ENCODE results near the gene SULT1A1.
"Not testable (repeated sequence)": the region's sequence is repeated elsewhere in the genome, so short reads cannot be mapped to it uniquely, and the experiment has no call there.

The SULT1A1 gene

GRCh38 chr16:28601589-28601988, 8.3 kb downstream of the SULT1A1 start:
- H3K27me3 Mint-ChIP-seq; H3K9me3 Mint-ChIP-seq; H3K27ac Mint-ChIP-seq; H3K4me1 Mint-ChIP-seq (ENCODE audit: low read depth); H3K4me3 Mint-ChIP-seq; H3K36me3 Mint-ChIP-seq (ENCODE audit: low read depth): not testable (repeated sequence)

- not testable (repeated sequence) for H3K4me3 Mint-ChIP-seq; H3K27ac Mint-ChIP-seq; H3K27me3 Mint-ChIP-seq; H3K36me3 Mint-ChIP-seq (ENCODE audit: low read depth); H3K9me3 Mint-ChIP-seq; H3K4me1 Mint-ChIP-seq (ENCODE audit: low read depth)
Observed at GRCh38 chr16:28600965-28601364, 8.9 kb downstream of the SULT1A1 start.

- H3K27me3 Mint-ChIP-seq; H3K9me3 Mint-ChIP-seq; H3K4me3 Mint-ChIP-seq; H3K4me1 Mint-ChIP-seq (ENCODE audit: low read depth); H3K27ac Mint-ChIP-seq; H3K36me3 Mint-ChIP-seq (ENCODE audit: low read depth): not testable (repeated sequence)
Observed at GRCh38 chr16:28599377-28600285, 10.2 kb downstream of the SULT1A1 start.

- no peaks in the 10 kb centered on the region for H3K27me3 Mint-ChIP-seq
- H3K4me3 Mint-ChIP-seq = no peak overlapping the region
- no peaks in the 10 kb centered on the region for H3K4me1 Mint-ChIP-seq (ENCODE audit: low read depth)
- H3K36me3 Mint-ChIP-seq (ENCODE audit: low read depth) = no peaks in the 10 kb centered on the region
- H3K27ac Mint-ChIP-seq = no peak overlapping the region
- no peaks in the 10 kb centered on the region for H3K9me3 Mint-ChIP-seq
Observed at GRCh38 chr16:28597692-28598261, 12.1 kb downstream of the SULT1A1 start.

- Mint-ChIP-seq H3K9me3 (no peaks in the 10 kb centered on the region), H3K27me3 (no peaks in the 10 kb centered on the region), H3K36me3 (ENCODE audit: low read depth) (no peaks in the 10 kb centered on the region), H3K4me1 (ENCODE audit: low read depth) (no peaks in the 10 kb centered on the region), H3K4me3 (no peak within 1 kb of the TSS), H3K27ac (no peak within 1 kb of the TSS)
Observed at GRCh38 chr16:28596840-28597691, 12.8 kb downstream of the SULT1A1 start, which contains the start of gene SULT1A2. TSS of gene SULT1A2 (minus strand) at chr16:28597050. CDS start at chr16:28595930, 1,120 bp downstream.

- no peaks in the 10 kb centered on the region for H3K9me3 Mint-ChIP-seq
- H3K27ac Mint-ChIP-seq = no peak overlapping the region
- no peaks in the 10 kb centered on the region for H3K4me1 Mint-ChIP-seq (ENCODE audit: low read depth)
- H3K27me3 Mint-ChIP-seq = no peaks in the 10 kb centered on the region
- H3K4me3 Mint-ChIP-seq = no peak overlapping the region
- no peaks in the 10 kb centered on the region for H3K36me3 Mint-ChIP-seq (ENCODE audit: low read depth)
Observed at GRCh38 chr16:28596115-28596630, 13.7 kb downstream of the SULT1A1 start.

GRCh38 chr16:28595451-28595850, 14.4 kb downstream of the SULT1A1 start:
- H3K27me3 Mint-ChIP-seq; H3K4me3 Mint-ChIP-seq; H3K36me3 Mint-ChIP-seq (ENCODE audit: low read depth); H3K9me3 Mint-ChIP-seq; H3K4me1 Mint-ChIP-seq (ENCODE audit: low read depth); H3K27ac Mint-ChIP-seq: not testable (repeated sequence)

GRCh38 chr16:28592979-28593553, 16.8 kb downstream of the SULT1A1 start:
- H3K27ac Mint-ChIP-seq = no peak overlapping the region

GRCh38 chr16:28592511-28592910, 17.3 kb downstream of the SULT1A1 start:
- no peak overlapping the region for H3K27ac Mint-ChIP-seq
- H3K4me3 Mint-ChIP-seq = no peak overlapping the region
- H3K27me3 Mint-ChIP-seq = no peaks in the 10 kb centered on the region
- H3K4me1 Mint-ChIP-seq (ENCODE audit: low read depth) = no peaks in the 10 kb centered on the region
- peaks cover 7% of the 10 kb centered on the region for H3K36me3 Mint-ChIP-seq (ENCODE audit: low read depth)
- H3K9me3 Mint-ChIP-seq = no peaks in the 10 kb centered on the region

More at GRCh38 chr16:28592979-28593553, 16.8 kb downstream of the SULT1A1 start:
- no peaks in the 10 kb centered on the region for H3K27me3 Mint-ChIP-seq
- H3K9me3 Mint-ChIP-seq = no peaks in the 10 kb centered on the region
- H3K4me1 Mint-ChIP-seq (ENCODE audit: low read depth) = no peaks in the 10 kb centered on the region
- no peak overlapping the region for H3K4me3 Mint-ChIP-seq
- peaks cover 5% of the 10 kb centered on the region for H3K36me3 Mint-ChIP-seq (ENCODE audit: low read depth)

GRCh38 chr16:28591355-28591754, 18.5 kb downstream of the SULT1A1 start:
- Mint-ChIP-seq H3K9me3 (no peaks in the 10 kb centered on the region), H3K4me1 (ENCODE audit: low read depth) (no peaks in the 10 kb centered on the region), H3K27me3 (no peaks in the 10 kb centered on the region), H3K27ac (no peak overlapping the region), H3K4me3 (no peak overlapping the region), H3K36me3 (ENCODE audit: low read depth) (peaks cover 13% of the 10 kb centered on the region)

GRCh38 chr16:28590384-28591340, 19.2 kb downstream of the SULT1A1 start:
- Mint-ChIP-seq H3K36me3 (ENCODE audit: low read depth) (peaks cover 13% of the 10 kb centered on the region), H3K4me3 (no peak overlapping the region), H3K9me3 (no peaks in the 10 kb centered on the region), H3K4me1 (ENCODE audit: low read depth) (no peaks in the 10 kb centered on the region), H3K27me3 (no peaks in the 10 kb centered on the region), H3K27ac (no peak overlapping the region)

GRCh38 chr16:28589930-28590329, 19.9 kb downstream of the SULT1A1 start:
- Mint-ChIP-seq H3K4me3 (no peak overlapping the region), H3K27me3 (no peaks in the 10 kb centered on the region), H3K36me3 (ENCODE audit: low read depth) (peaks cover 18% of the 10 kb centered on the region), H3K4me1 (ENCODE audit: low read depth) (no peaks in the 10 kb centered on the region), H3K27ac (no peak overlapping the region), H3K9me3 (no peaks in the 10 kb centered on the region)

GRCh38 chr16:28589069-28589468, 20.8 kb downstream of the SULT1A1 start:
- H3K9me3 Mint-ChIP-seq = no peaks in the 10 kb centered on the region
- H3K27ac Mint-ChIP-seq = no peak overlapping the region
- no peak overlapping the region for H3K4me3 Mint-ChIP-seq
- H3K27me3 Mint-ChIP-seq = no peaks in the 10 kb centered on the region
- no peaks in the 10 kb centered on the region for H3K4me1 Mint-ChIP-seq (ENCODE audit: low read depth)
- peaks cover 22% of the 10 kb centered on the region for H3K36me3 Mint-ChIP-seq (ENCODE audit: low read depth)

GRCh38 chr16:28587386-28587785, 22.5 kb downstream of the SULT1A1 start:
- H3K4me1 Mint-ChIP-seq (ENCODE audit: low read depth) = no peaks in the 10 kb centered on the region
- H3K27ac Mint-ChIP-seq = no peak overlapping the region
- peaks cover 33% of the 10 kb centered on the region for H3K36me3 Mint-ChIP-seq (ENCODE audit: low read depth)
- H3K9me3 Mint-ChIP-seq = no peaks in the 10 kb centered on the region
- no peaks in the 10 kb centered on the region for H3K27me3 Mint-ChIP-seq
- H3K4me3 Mint-ChIP-seq = no peak overlapping the region

Data from stimulated activated naive CD8-positive, alpha-beta T cell treated with anti-CD3 and anti-CD28 coated beads, Interleukin-15, Interleukin-2, amounts not matched to agents 100 ng/mL and 50 ng/mL, for 24 hours (primary cell).